H1 (cell line): ENCODE measurements around the gene DENND1A. TPM values are rescaled to one million over a fixed set of nuclear protein-coding genes. Genes with fewer than 3 reads are reported as not detected.

Experiments used
- CEBPB ChIP-seq: IDR thresholded peaks from 2 replicates; pipeline ENCODE4 v1.6.1; 2012; ENCODE audit warnings: low read depth, low read length
- CREB1 ChIP-seq: IDR thresholded peaks from 2 replicates; pipeline ENCODE4 v1.6.1; 2012; ENCODE audit warnings: inconsistent platforms
- RAD21 ChIP-seq, 2 experiments: IDR thresholded peaks in 1 of 2; conservative IDR thresholded peaks in 1 of 2; 2 replicates each; pipeline ENCODE4 v1.6.1; 2011; ENCODE audit warnings: low read depth in 2 of 2, low read length in 2 of 2, improper control_type of control experiment in 1 of 2, inconsistent platforms in 1 of 2, mild to moderate bottlenecking in 1 of 2, moderate library complexity in 1 of 2
- polyA plus RNA-seq, 7 experiments: library from polyadenylated mRNA; depleted of rRNA in 3 of 7; stranded (reverse) in 5 of 7; unstranded in 2 of 7; fragments of >200 nt in 5 of 7; fragments of 200-250 nt in 2 of 7; gene quantifications; 1 replicate in 5 of 7; 2 replicates in 1 of 7; 4 replicates in 1 of 7; pipeline versions ENCODE4 v1.2.1 to v1.2.3, GENCODE V29; 2011 to 2013; ENCODE audit warnings: missing spikeins in 2 of 7, mixed read lengths in 2 of 7
- total RNA-seq: library from RNA; stranded (reverse); fragmentation: NEBNext Ultra II Directional; extraction: Animal tissue kit (Norgen Biotek cat#: 25700); gene quantifications from 2 replicates; pipeline ENCODE4 v1.2.1, GENCODE V29; 2021

The DENND1A gene
- total and polyA plus RNA-seq, 2 of the 8 experiments (the other 6 are each of a cell fraction or from before 2014, with no cell fraction given): 24.1 to 26.4 TPM

- no peak for TF ChIP-seq RAD21 (IDR thresholded peaks at IDR 0.05 in 1 of 2, conservative IDR thresholded peaks at IDR 0.05 in 1 of 2; ENCODE audit: low read depth in 2 of 2, low read length in 2 of 2)
- TF ChIP-seq CREB1: no peak
- TF ChIP-seq CEBPB: no peak
Measured at GRCh38 chr9:123380852-123381705, 548.8 kb downstream of the DENND1A start (continued).
